Neutrophil (primary cell): Measurements from ENCODE around the gene TOMM20L.
"Not testable (repeated sequence)": the region's sequence is repeated elsewhere in the genome, so short reads cannot be mapped to it uniquely, and the experiment has no call there.

Experiments used
- H3K27ac ChIP-seq: fragments of 200-600 bp; sonication (generic); 2 replicates; pipeline ENCODE4 v1.5.1; 2016; ENCODE audit warnings: mild to moderate bottlenecking, moderate library complexity
- H3K27me3 ChIP-seq: fragments of 200-600 bp; sonication (generic); 2 replicates; pipeline ENCODE4 v1.6.0; 2016; ENCODE audit warnings: mild to moderate bottlenecking
- H3K36me3 ChIP-seq: fragments of 200-600 bp; sonication (generic); 2 replicates; pipeline ENCODE4 v1.5.1; 2017
- H3K4me1 ChIP-seq, 2 experiments: fragments of 200-600 bp in 1 of 2; sonication (generic) in 1 of 2; 1 replicate in 1 of 2; 2 replicates in 1 of 2; pipeline versions ENCODE4 v1.5.1 to v1.6.1; 2013 to 2016; ENCODE audit warnings: low read depth in 1 of 2, low read length in 1 of 2, mild to moderate bottlenecking in 1 of 2, moderate library complexity in 1 of 2; ENCODE audit not compliant: control insufficient read depth in 1 of 2, insufficient read depth in 1 of 2
- H3K4me3 ChIP-seq, 2 experiments: fragments of 200-600 bp in 1 of 2; sonication (generic) in 1 of 2; 1 replicate in 1 of 2; 2 replicates in 1 of 2; pipeline ENCODE4 v1.5.1; 2013 to 2016; ENCODE audit warnings: low read depth in 1 of 2, low read length in 1 of 2, mild to moderate bottlenecking in 1 of 2, moderate library complexity in 1 of 2
- H3K9me3 ChIP-seq: fragments of 200-600 bp; sonication (generic); 2 replicates; pipeline ENCODE4 v1.5.1; 2016
- TF ChIP-seq, protein P1 (sequence below): fragments of 200-600 bp; sonication (generic); IDR thresholded peaks from 2 replicates; pipeline ENCODE4 v1.5.1; 2016; ENCODE audit warnings: antibody characterized with exemption

TOMM20L gene

DNA sequence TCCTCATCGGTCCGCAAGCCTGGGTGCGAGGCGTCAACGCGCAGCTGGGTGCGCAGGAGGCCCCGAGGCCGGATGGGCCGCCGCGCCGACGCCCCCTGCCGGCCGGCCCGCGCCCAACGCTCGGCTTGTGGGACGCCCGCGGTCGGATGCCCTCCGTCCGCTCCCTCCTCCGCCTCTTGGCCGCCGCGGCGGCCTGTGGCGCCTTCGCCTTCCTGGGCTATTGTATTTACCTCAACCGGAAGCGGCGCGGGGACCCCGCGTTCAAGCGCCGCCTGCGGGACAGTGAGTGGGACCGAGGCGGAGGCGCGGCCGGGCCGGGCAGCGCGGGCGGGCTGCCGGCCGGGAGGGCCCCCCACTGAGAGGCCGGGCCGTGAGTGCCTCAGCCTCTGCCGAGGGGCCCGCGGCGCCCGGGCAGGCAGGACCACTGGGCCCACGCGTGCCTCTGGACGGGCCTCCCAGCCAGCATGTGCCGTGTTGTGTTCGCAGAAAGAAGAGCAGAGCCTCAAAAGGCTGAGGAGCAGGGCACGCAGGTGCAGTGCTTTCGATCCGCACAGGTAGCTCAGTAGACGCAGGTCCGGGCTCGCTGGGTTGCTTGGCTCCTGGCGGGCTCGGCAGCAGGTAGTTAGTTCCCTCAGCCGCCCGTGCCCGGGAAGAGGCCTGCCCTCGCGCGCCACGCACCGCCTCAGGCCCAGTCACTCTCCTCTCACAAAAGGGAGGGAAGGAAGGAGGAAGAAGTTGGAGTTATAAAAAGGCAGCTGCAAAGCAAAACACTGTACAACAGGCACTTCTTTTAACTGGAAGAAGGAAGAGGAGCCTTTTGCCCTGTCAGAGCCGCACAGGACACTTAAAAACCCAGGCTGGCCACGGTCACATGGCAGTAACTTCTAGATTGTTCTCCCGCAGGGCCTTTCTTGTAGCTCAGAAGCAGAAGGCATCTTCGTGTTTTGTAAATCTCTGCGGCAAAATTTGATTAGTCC, at the start of gene TOMM20L:
Gene TOMM20L, plus strand, starts transcription at position 119 of the 977 bp plus-strand sequence. Its CDS starts 28 bp downstream, at position 147.
- Histone ChIP-seq H3K4me3 (peak within 1 kb of the TSS; percentile 56 to 57), H3K27ac (peak within 1 kb of the TSS; percentile 29), H3K4me1 (peaks cover 10 to 13% of the 10 kb centered on the region in 2 experiments), H3K36me3 (no peaks in the 10 kb centered on the region), H3K27me3 (peaks cover 3% of the 10 kb centered on the region), H3K9me3 (no peaks in the 10 kb centered on the region)
- TF ChIP-seq, protein P1, sequence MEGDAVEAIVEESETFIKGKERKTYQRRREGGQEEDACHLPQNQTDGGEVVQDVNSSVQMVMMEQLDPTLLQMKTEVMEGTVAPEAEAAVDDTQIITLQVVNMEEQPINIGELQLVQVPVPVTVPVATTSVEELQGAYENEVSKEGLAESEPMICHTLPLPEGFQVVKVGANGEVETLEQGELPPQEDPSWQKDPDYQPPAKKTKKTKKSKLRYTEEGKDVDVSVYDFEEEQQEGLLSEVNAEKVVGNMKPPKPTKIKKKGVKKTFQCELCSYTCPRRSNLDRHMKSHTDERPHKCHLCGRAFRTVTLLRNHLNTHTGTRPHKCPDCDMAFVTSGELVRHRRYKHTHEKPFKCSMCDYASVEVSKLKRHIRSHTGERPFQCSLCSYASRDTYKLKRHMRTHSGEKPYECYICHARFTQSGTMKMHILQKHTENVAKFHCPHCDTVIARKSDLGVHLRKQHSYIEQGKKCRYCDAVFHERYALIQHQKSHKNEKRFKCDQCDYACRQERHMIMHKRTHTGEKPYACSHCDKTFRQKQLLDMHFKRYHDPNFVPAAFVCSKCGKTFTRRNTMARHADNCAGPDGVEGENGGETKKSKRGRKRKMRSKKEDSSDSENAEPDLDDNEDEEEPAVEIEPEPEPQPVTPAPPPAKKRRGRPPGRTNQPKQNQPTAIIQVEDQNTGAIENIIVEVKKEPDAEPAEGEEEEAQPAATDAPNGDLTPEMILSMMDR: peak; percentile 86

DNA sequence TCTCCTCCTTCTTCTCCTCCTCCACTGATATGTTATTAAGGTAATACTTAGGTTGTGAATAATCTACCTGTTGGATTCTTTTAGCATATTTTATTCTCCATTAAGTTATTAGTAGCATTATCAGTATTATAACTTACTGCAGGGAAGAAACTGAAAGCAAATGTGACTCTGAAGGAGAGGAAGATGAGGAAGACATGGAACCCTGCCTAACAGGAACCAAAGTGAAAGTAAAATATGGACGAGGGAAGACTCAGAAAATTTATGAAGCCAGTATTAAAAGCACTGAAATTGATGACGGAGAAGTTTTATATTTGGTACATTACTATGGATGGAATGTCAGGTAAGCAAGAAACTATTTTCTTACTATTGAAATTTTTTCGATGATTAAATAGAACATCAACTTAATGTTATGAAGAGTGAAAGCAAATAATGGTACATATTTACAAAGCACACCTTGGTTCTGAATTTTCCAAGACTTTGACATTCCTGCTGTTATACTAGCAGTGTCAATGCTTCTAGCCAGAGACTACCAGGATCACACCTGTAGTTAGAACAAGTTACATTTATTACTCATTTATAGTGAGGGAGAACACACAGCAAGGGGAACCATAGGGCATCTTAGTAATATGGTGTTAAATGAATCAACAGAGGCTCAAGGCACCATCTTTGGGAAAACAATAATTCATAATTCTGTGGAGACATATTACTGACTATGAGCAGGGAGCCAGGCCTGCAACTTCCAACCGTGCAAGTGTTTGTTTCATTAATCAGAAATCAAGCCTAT, 42.0 kb upstream of the TOMM20L start:
- Histone ChIP-seq H3K4me3 (no peak overlapping the region), H3K36me3 (peaks cover 79% of the 10 kb centered on the region), H3K27me3 (no peaks in the 10 kb centered on the region), H3K4me1 (peaks cover 6 to 11% of the 10 kb centered on the region in 2 experiments), H3K9me3 (no peaks in the 10 kb centered on the region), H3K27ac (peak overlapping the region; percentile 62)
- TF ChIP-seq, protein P1: no peak

DNA sequence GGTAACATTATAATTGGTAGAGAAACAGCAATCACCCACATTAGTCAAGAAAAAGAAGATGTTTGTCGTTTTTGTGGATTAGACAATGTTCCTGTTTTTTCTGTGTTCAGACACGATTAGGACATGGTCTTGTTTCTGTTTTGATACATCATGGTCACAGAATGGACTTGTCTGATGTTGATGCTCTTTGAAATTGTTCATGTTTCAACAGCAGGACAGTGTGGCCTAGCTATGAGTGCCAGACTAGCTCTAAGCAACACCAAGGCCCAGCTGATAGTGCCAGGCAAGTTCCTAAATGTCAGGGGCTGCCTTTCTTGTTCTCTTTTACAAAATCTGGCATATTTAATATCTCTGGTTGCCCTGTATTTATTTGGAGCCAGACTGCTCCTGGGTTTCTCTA, 40.9 kb upstream of the TOMM20L start:
- no peak overlapping the region for H3K4me3 ChIP-seq
- H3K4me1 ChIP-seq: peaks cover 6 to 11% of the 10 kb centered on the region in 2 experiments
- H3K27ac ChIP-seq: peak overlapping the region; percentile 58
- H3K36me3 ChIP-seq: peaks cover 78% of the 10 kb centered on the region
- no peaks in the 10 kb centered on the region for H3K27me3 ChIP-seq
- H3K9me3 ChIP-seq: no peaks in the 10 kb centered on the region
- TF ChIP-seq, protein P1: no peak

DNA sequence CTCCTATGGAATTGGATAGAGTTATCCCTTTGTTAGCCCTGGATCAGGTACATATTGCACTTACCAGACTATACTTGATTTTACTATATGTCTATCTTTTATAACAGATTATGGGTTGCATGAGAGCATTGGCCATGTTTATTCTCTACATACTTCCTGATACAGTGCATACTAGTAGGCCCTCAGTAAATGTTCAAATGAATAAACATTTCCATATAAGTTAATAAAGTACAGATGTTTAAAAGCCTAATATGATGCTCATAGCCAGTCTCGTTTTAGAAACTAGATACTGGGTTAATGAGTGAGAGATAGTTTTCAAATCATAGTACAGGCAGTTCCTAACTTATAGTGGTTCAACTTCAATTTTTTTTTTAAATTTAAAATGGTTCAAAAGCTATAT, 39.5 kb upstream of the TOMM20L start:
- no peaks in the 10 kb centered on the region for H3K27me3 ChIP-seq
- H3K27ac ChIP-seq: no peak overlapping the region
- peaks cover 6 to 11% of the 10 kb centered on the region in 2 experiments for H3K4me1 ChIP-seq
- no peaks in the 10 kb centered on the region for H3K9me3 ChIP-seq
- H3K4me3 ChIP-seq: no peak overlapping the region
- H3K36me3 ChIP-seq: peaks cover 78% of the 10 kb centered on the region
- TF ChIP-seq, protein P1: no peak

DNA sequence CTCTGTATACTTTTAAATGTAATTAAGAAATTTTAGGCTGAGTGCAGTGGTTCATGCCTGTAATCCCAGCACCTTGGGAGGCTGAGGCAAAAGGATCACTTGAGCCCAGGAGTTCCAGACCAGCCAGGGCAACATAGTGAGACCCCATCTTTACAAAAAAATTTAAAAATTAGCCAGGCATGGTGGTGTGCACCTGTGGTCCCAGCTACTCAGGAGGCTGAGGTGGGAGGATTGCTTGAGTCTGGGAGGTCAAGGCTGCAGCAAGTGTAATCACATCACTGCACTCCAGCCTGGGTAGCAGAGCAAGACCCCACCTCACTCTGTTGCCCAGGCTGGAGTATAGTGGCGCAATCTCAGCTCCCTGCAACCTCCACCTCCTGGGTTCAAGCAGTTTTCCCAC, 33.5 kb upstream of the TOMM20L start:
- not testable (repeated sequence) for H3K4me3 ChIP-seq, H3K4me1 ChIP-seq, H3K9me3 ChIP-seq, H3K27ac ChIP-seq, H3K27me3 ChIP-seq
- H3K36me3 ChIP-seq: peaks cover 81% of the 10 kb centered on the region
